Activated CD4-positive, alpha-beta T cell treated with anti-CD3 and anti-CD28 coated beads, Interleukin-2, amount 50 U/mL, for 16 hours (primary cell): ENCODE measurements around the gene ASIC4.
A peak's percentile ranks its signal among the peaks of the same experiment; 100 is the strongest.

Experiments used
- DNase-seq: peaks from one replicate; pipeline ENCODE4 v3.0.0-alpha.2; 2020

Gene ASIC4

GRCh38 chr2:219537657-219538488 is 23.6 kb downstream of the ASIC4 start:
- no peak for DNase-seq

- no peak for DNase-seq
These were observed 24.2 kb downstream of the ASIC4 start for GRCh38 chr2:219538504-219538951.

GRCh38 chr2:219538956-219539788 is 24.9 kb downstream of the ASIC4 start:
- DNase-seq: no peak

GRCh38 chr2:219539926-219540678 is 25.8 kb downstream of the ASIC4 start:
- no peak for DNase-seq

- DNase-seq: no peak
These were observed 26.7 kb downstream of the ASIC4 start for GRCh38 chr2:219540784-219541504.

- DNase-seq: peak; percentile 90
These were observed 27.4 kb downstream of the ASIC4 start for GRCh38 chr2:219541611-219542180.

- no peak for DNase-seq
These were observed 28.8 kb downstream of the ASIC4 start for GRCh38 chr2:219542931-219543595.

- DNase-seq: peak; percentile 97
These were observed 29.5 kb downstream of the ASIC4 start, which contains the start of the genes CHPF and TMEM198 for GRCh38 chr2:219543596-219544358. CHPF (minus strand) TSS chr2:219543809; CDS start chr2:219543538, 271 bp downstream. TMEM198 (plus strand) TSS chr2:219544028; CDS start chr2:219544728, 700 bp downstream.

GRCh38 chr2:219544567-219544966 is 30.3 kb downstream of the ASIC4 start:
- no peak for DNase-seq

GRCh38 chr2:219545295-219545942 is 31.1 kb downstream of the ASIC4 start:
- no peak for DNase-seq

- no peak for DNase-seq
These were observed 31.7 kb downstream of the ASIC4 start for GRCh38 chr2:219545943-219546352.

GRCh38 chr2:219547621-219548020 is 33.3 kb downstream of the ASIC4 start:
- no peak for DNase-seq

- no peak for DNase-seq
These were observed 34.7 kb downstream of the ASIC4 start for GRCh38 chr2:219548990-219549389.

- DNase-seq: no peak
These were observed 35.3 kb downstream of the ASIC4 start for GRCh38 chr2:219549619-219550018.

- DNase-seq: no peak
These were observed 37.4 kb downstream of the ASIC4 start for GRCh38 chr2:219551441-219552381.

GRCh38 chr2:219552382-219553167 is 38.3 kb downstream of the ASIC4 start:
- peak; percentile 73 for DNase-seq

GRCh38 chr2:219553168-219553417 is 38.8 kb downstream of the ASIC4 start:
- DNase-seq: no peak

- no peak for DNase-seq
These were observed 39.2 kb downstream of the ASIC4 start for GRCh38 chr2:219553463-219553963.
